ENCODE data around the gene VGLL4. TPM values are rescaled to one million over a fixed set of nuclear protein-coding genes. Genes with fewer than 3 reads are reported as not detected.

The VGLL4 gene
- total RNA-seq, 2 experiments from 2014 or later, result 36.1 to 74.5 TPM

- H3K79me2 ChIP-seq (ENCODE audit: insufficient read depth, low read depth, low read length), result no peaks in the 10 kb centered on the region
- TF ChIP-seq CTCF (conservative IDR thresholded peaks at IDR 0.05; ENCODE audit: low read length), result no peak
- TF ChIP-seq EZH2phosphoT487 (IDR thresholded peaks at IDR 0.05; ENCODE audit: borderline replicate concordance, low read depth, low read length), result no peak
These were observed 7.8 kb upstream of the VGLL4 start for GRCh38 chr3:11651477-11651876.

GRCh38 chr3:11650391-11650790, 6.7 kb upstream of the VGLL4 start:
- Histone ChIP-seq H3K4me1 (ENCODE audit: insufficient read depth, low read length, poor library complexity, severe bottlenecking) (peaks cover 9% of the 10 kb centered on the region), H3K36me3 (ENCODE audit: insufficient read depth, low read length) (no peaks in the 10 kb centered on the region), H3K27ac (ENCODE audit: low read depth, low read length, poor library complexity, severe bottlenecking) (no peak overlapping the region), H3K4me3 (ENCODE audit: low read depth, low read length, poor library complexity, severe bottlenecking) (no peak overlapping the region), H4K20me1 (ENCODE audit: insufficient read depth, low read length) (peaks cover 13% of the 10 kb centered on the region; the same call in 1 of the 2 replicates), H3K9me3 (ENCODE audit: low read length) (no peaks in the 10 kb centered on the region), H3K4me2 (ENCODE audit: low read length) (no peak overlapping the region), H3K9me2 (ENCODE audit: insufficient read depth, low read length) (no peaks in the 10 kb centered on the region), H2AFZ (ENCODE audit: low read length) (no peak overlapping the region), H3K79me2 (ENCODE audit: insufficient read depth, low read depth, low read length) (no peaks in the 10 kb centered on the region)
- DNase-seq (ENCODE audit: low spot score), result no peak
- CTCF ChIA-PET (ENCODE audit: unreplicated experiment), result no interaction called here
- TF ChIP-seq EZH2phosphoT487 (IDR thresholded peaks at IDR 0.05; ENCODE audit: borderline replicate concordance, low read depth, low read length) (no peak), CTCF (conservative IDR thresholded peaks at IDR 0.05; ENCODE audit: low read length) (no peak)
- no TSS peak for BruUV-seq (replicated peaks)
- intact Hi-C loops (cut with micrococcal nuclease; ENCODE audit: unreplicated experiment), result loop anchor here (2.0 kb wide), 1 partner anchor 414 kb away; no protein-coding TSS in a partner anchor
- POLR2A ChIA-PET, result interaction anchor here (1.1 kb wide), 1 partner anchor 243 kb away, joined by 3 read pairs; no protein-coding TSS in a partner anchor

More at GRCh38 chr3:11651477-11651876, 7.8 kb upstream of the VGLL4 start:
- H3K4me2 ChIP-seq (ENCODE audit: low read length), result no peak overlapping the region
- H3K36me3 ChIP-seq (ENCODE audit: insufficient read depth, low read length), result no peaks in the 10 kb centered on the region
- no peaks in the 10 kb centered on the region for H3K9me2 ChIP-seq (ENCODE audit: insufficient read depth, low read length)
- no peak for DNase-seq (ENCODE audit: low spot score)
- ChIA-PET POLR2A (interaction anchor here (0.6 to 1.1 kb wide), 4 partner anchors 40 to 271 kb away, joined by 3 read pairs; no protein-coding TSS in a partner anchor), CTCF (ENCODE audit: unreplicated experiment) (interaction anchor here (0.5 to 0.6 kb wide), 3 partner anchors 9 to 1087 kb away, joined by 3 read pairs; no protein-coding TSS in a partner anchor)
- no peak overlapping the region for H3K4me3 ChIP-seq (ENCODE audit: low read depth, low read length, poor library complexity, severe bottlenecking)
- no TSS peak for BruUV-seq (replicated peaks)
- H4K20me1 ChIP-seq (ENCODE audit: insufficient read depth, low read length), result peaks cover 13% of the 10 kb centered on the region; the same call in 1 of the 2 replicates
- no peaks in the 10 kb centered on the region for H3K9me3 ChIP-seq (ENCODE audit: low read length)
- intact Hi-C loops (cut with micrococcal nuclease; ENCODE audit: unreplicated experiment), result loop anchor here (2.0 kb wide), 1 partner anchor 415 kb away; no protein-coding TSS in a partner anchor
- no peak overlapping the region for H2AFZ ChIP-seq (ENCODE audit: low read length)
- H3K4me1 ChIP-seq (ENCODE audit: insufficient read depth, low read length, poor library complexity, severe bottlenecking), result peaks cover 16% of the 10 kb centered on the region
- no peak overlapping the region for H3K27ac ChIP-seq (ENCODE audit: low read depth, low read length, poor library complexity, severe bottlenecking)

- POLR2A ChIA-PET, result interaction anchor here (0.6 to 1.8 kb wide), 6 partner anchors 9 to 1191 kb away, joined by 3 to 5 read pairs (median 4); no protein-coding TSS in a partner anchor
- no peak overlapping the region for H3K4me2 ChIP-seq (ENCODE audit: low read length)
- no peaks in the 10 kb centered on the region for H3K9me3 ChIP-seq (ENCODE audit: low read length)
- H3K27ac ChIP-seq (ENCODE audit: low read depth, low read length, poor library complexity, severe bottlenecking), result no peak overlapping the region
- H2AFZ ChIP-seq (ENCODE audit: low read length), result no peak overlapping the region
- H3K79me2 ChIP-seq (ENCODE audit: insufficient read depth, low read depth, low read length), result peaks cover 6% of the 10 kb centered on the region; the same call in 1 of the 2 replicates
- DNase-seq (ENCODE audit: low spot score), result no peak
- H3K9me2 ChIP-seq (ENCODE audit: insufficient read depth, low read length), result no peaks in the 10 kb centered on the region
- no peak overlapping the region for H3K4me3 ChIP-seq (ENCODE audit: low read depth, low read length, poor library complexity, severe bottlenecking)
- TF ChIP-seq CTCF (conservative IDR thresholded peaks at IDR 0.05; ENCODE audit: low read length), result no peak
- no peak for TF ChIP-seq EZH2phosphoT487 (IDR thresholded peaks at IDR 0.05; ENCODE audit: borderline replicate concordance, low read depth, low read length)
- H3K4me1 ChIP-seq (ENCODE audit: insufficient read depth, low read length, poor library complexity, severe bottlenecking), result peaks cover 8% of the 10 kb centered on the region
- H4K20me1 ChIP-seq (ENCODE audit: insufficient read depth, low read length), result peaks cover 6% of the 10 kb centered on the region; the same call in 1 of the 2 replicates
- no TSS peak for BruUV-seq (replicated peaks)
- H3K36me3 ChIP-seq (ENCODE audit: insufficient read depth, low read length), result no peaks in the 10 kb centered on the region
- intact Hi-C loops (cut with micrococcal nuclease; ENCODE audit: unreplicated experiment), result loop anchor here (10.0 kb wide), 1 partner anchor 64 kb away; no protein-coding TSS in a partner anchor
- CTCF ChIA-PET (ENCODE audit: unreplicated experiment), result no interaction called here
These were observed 5.0 kb upstream of the VGLL4 start for GRCh38 chr3:11648735-11649134.

All from OCI-LY7 (cell line).